Measurements from ENCODE around the gene BBLN.

- TF ChIP-seq, protein P1, sequence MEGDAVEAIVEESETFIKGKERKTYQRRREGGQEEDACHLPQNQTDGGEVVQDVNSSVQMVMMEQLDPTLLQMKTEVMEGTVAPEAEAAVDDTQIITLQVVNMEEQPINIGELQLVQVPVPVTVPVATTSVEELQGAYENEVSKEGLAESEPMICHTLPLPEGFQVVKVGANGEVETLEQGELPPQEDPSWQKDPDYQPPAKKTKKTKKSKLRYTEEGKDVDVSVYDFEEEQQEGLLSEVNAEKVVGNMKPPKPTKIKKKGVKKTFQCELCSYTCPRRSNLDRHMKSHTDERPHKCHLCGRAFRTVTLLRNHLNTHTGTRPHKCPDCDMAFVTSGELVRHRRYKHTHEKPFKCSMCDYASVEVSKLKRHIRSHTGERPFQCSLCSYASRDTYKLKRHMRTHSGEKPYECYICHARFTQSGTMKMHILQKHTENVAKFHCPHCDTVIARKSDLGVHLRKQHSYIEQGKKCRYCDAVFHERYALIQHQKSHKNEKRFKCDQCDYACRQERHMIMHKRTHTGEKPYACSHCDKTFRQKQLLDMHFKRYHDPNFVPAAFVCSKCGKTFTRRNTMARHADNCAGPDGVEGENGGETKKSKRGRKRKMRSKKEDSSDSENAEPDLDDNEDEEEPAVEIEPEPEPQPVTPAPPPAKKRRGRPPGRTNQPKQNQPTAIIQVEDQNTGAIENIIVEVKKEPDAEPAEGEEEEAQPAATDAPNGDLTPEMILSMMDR (conservative IDR thresholded peaks at IDR 0.05): no peak
- TF ChIP-seq ZFX (IDR thresholded peaks at IDR 0.05): no peak
Observed at GRCh38 chr9:128128836-128129590, 31.1 kb upstream of the BBLN start.
